HCT116 (cell line): ENCODE results near the gene MRM3. TPM values are rescaled to one million over a fixed set of nuclear protein-coding genes. Genes with fewer than 3 reads are reported as not detected.

Experiments used
- ATAC-seq: fragments of 200-7000 bp; cut with Tn5 transposase; 2 replicates; pipeline ENCODE4 v1.9.1; 2020; ENCODE audit warnings: mild to moderate bottlenecking, moderate library complexity
- BruUV-seq: library from RNA; stranded (reverse); fragments of 400-500 nt; replicated peaks from 2 replicates; lab custom pipeline; 2021; lab: Mats Ljungman, UMichigan
- CTCF ChIA-PET: fragments of 300-600 bp; sonication (Branson Sonifier 250); formaldehyde crosslinking; loops from one replicate; lab custom pipeline; 2021; ENCODE audit warnings: antibody characterized with exemption; lab: Charles Lee
- POLR2A ChIA-PET: fragments of 300-600, 350-600 bp; sonication (Branson Sonifier 250); formaldehyde crosslinking; loops from one replicate; lab custom pipeline; 2021; ENCODE audit warnings: antibody characterized with exemption; lab: Charles Lee
- RAD21 ChIA-PET, 2 experiments: fragments of 300-600 bp; sonication (Branson Sonifier 250); formaldehyde crosslinking; loops; one replicate each; lab custom pipeline; 2023; ENCODE audit warnings: low total read pairs in 2 of 2; ENCODE audit not compliant: uncharacterized antibody in 2 of 2, unreplicated experiment in 2 of 2, low non-redundant PET in 1 of 2; lab: Charles Lee
- DNase-seq: peaks from one replicate; pipeline ENCODE4 v3.0.0-alpha.2; 2010; ENCODE audit warnings: low read depth, low spot score
- H2AFZ ChIP-seq: fragments of 200-600 bp; shearing (Covaris generic), sonication (generic); 2 replicates; pipeline ENCODE4 v1.6.1; 2017; ENCODE audit warnings: low read depth, mixed run types, mixed read lengths, antibody characterized with exemption, low read length; ENCODE audit not compliant: poor library complexity, severe bottlenecking
- H3K27ac ChIP-seq: 2 replicates; pipeline ENCODE4 v1.5.1; 2012; ENCODE audit warnings: low read depth, low read length
- H3K27me3 ChIP-seq: fragments of 200-600 bp; sonication (generic); 2 replicates; pipeline ENCODE4 v1.6.1; 2016; ENCODE audit warnings: mixed run types, low read length, mixed read lengths; ENCODE audit not compliant: insufficient read depth
- H3K36me3 ChIP-seq, 2 experiments: fragments of 200-500 bp in 1 of 2; fragments of 200-600 bp in 1 of 2; sonication (Bioruptor generic) in 1 of 2; sonication (generic) in 1 of 2; 2 replicates each; pipeline versions ENCODE4 v1.5.1 to v1.6.1; 2014 to 2016; ENCODE audit warnings: low read length in 2 of 2, inconsistent platforms in 1 of 2, mixed read lengths in 1 of 2, mixed run types in 1 of 2; ENCODE audit not compliant: insufficient read depth in 2 of 2, control insufficient read depth in 1 of 2
- H3K4me1 ChIP-seq, 2 experiments: fragments of 200-600 bp in 1 of 2; sonication (generic) in 1 of 2; 2 replicates each; pipeline versions ENCODE4 v1.5.1 to v1.6.1; 2012 to 2017; ENCODE audit warnings: low read length in 2 of 2, inconsistent platforms in 1 of 2, mild to moderate bottlenecking in 1 of 2, mixed read lengths in 1 of 2, mixed run types in 1 of 2, moderate library complexity in 1 of 2; ENCODE audit not compliant: insufficient read depth in 2 of 2, control insufficient read depth in 1 of 2
- H3K4me2 ChIP-seq: fragments of 200-600 bp; sonication (generic); 2 replicates; pipeline ENCODE4 v1.6.1; 2017; ENCODE audit warnings: mixed run types, low read length, mixed read lengths
- H3K4me3 ChIP-seq, 2 experiments: fragments of 200-600 bp in 1 of 2; sonication (generic) in 1 of 2; replicated peaks in 1 of 2; 2 replicates each; pipeline ENCODE4 v1.5.1; 2011 to 2016; ENCODE audit warnings: low read length in 2 of 2, control low read depth in 1 of 2, low read depth in 1 of 2, mild to moderate bottlenecking in 1 of 2, mixed read lengths in 1 of 2, mixed run types in 1 of 2
- H3K79me2 ChIP-seq: fragments of 200-600 bp; sonication (generic); 2 replicates; pipeline ENCODE4 v1.6.1; 2017; ENCODE audit warnings: mild to moderate bottlenecking, mixed run types, low read length, moderate library complexity, mixed read lengths; ENCODE audit not compliant: insufficient read depth
- H3K9ac ChIP-seq: fragments of 200-600 bp; sonication (generic); 2 replicates; pipeline ENCODE4 v1.6.1; 2016; ENCODE audit warnings: low read length, mixed read lengths
- H3K9me2 ChIP-seq: fragments of 200-600 bp; sonication (generic), shearing (Covaris generic); 2 replicates; pipeline ENCODE4 v1.6.1; 2017; ENCODE audit warnings: mixed run types, mild to moderate bottlenecking, moderate library complexity; ENCODE audit not compliant: insufficient read depth
- H3K9me3 ChIP-seq, 2 experiments: fragments of 200-500 bp in 1 of 2; fragments of 200-600 bp in 1 of 2; sonication (Bioruptor generic) in 1 of 2; sonication (generic) in 1 of 2; 2 replicates each; pipeline ENCODE4 v1.6.1; 2014 to 2017; ENCODE audit warnings: low read length in 2 of 2, mixed read lengths in 2 of 2, inconsistent platforms in 1 of 2, low read depth in 1 of 2, mild to moderate bottlenecking in 1 of 2, mixed run types in 1 of 2, moderate library complexity in 1 of 2; ENCODE audit not compliant: control insufficient read depth in 1 of 2, insufficient read depth in 1 of 2
- H4K20me1 ChIP-seq: fragments of 200-600 bp; sonication (generic), shearing (Covaris generic); 2 replicates; pipeline ENCODE4 v1.6.1; 2017; ENCODE audit warnings: mixed run types, mild to moderate bottlenecking, moderate library complexity; ENCODE audit not compliant: insufficient read depth
- CBX3 ChIP-seq: IDR thresholded peaks from 2 replicates; pipeline ENCODE4 v1.6.1; 2012; ENCODE audit warnings: low read depth
- CEBPB ChIP-seq: IDR thresholded peaks from 2 replicates; pipeline ENCODE4 v1.6.1; 2012; ENCODE audit warnings: low read depth
- CTCF ChIP-seq, 3 experiments: fragments of 200-600 bp in 1 of 3; sonication (generic) in 1 of 3; IDR thresholded peaks in 2 of 3; conservative IDR thresholded peaks in 1 of 3; 2 replicates each; pipeline ENCODE4 v1.5.1; 2012 to 2017; ENCODE audit warnings: low read depth in 2 of 3, low read length in 2 of 3, antibody characterized with exemption in 1 of 3, borderline replicate concordance in 1 of 3, control low read depth in 1 of 3, mild to moderate bottlenecking in 1 of 3, mixed read lengths in 1 of 3, mixed run types in 1 of 3, moderate library complexity in 1 of 3; ENCODE audit not compliant: insufficient read depth in 1 of 3
- EZH2 ChIP-seq: fragments of 200-600 bp; sonication (generic); IDR thresholded peaks from 2 replicates; pipeline ENCODE4 v1.6.1; 2017; ENCODE audit warnings: antibody characterized with exemption, mixed run types
- JUND ChIP-seq: IDR thresholded peaks from 2 replicates; pipeline ENCODE4 v1.6.1; 2012
- RAD21 ChIP-seq: IDR thresholded peaks from 2 replicates; pipeline ENCODE4 v1.6.1; 2012; ENCODE audit warnings: low read depth, mild to moderate bottlenecking
- REST ChIP-seq: IDR thresholded peaks from 2 replicates; pipeline ENCODE4 v1.6.1; 2012; ENCODE audit warnings: low read depth
- SIN3A ChIP-seq: IDR thresholded peaks from 2 replicates; pipeline ENCODE4 v1.6.1; 2012; ENCODE audit warnings: low read depth
- SP1 ChIP-seq: IDR thresholded peaks from 2 replicates; pipeline ENCODE4 v1.6.1; 2012; ENCODE audit warnings: low read depth
- SRF ChIP-seq: IDR thresholded peaks from 2 replicates; pipeline ENCODE4 v1.6.1; 2012; ENCODE audit warnings: low read depth
- TCF7L2 ChIP-seq: IDR thresholded peaks from 2 replicates; pipeline ENCODE4 v1.7.0; 2011; ENCODE audit warnings: borderline replicate concordance, inconsistent platforms; ENCODE audit not compliant: insufficient read depth, insufficient read length; ENCODE audit errors: extremely low read depth
- YY1 ChIP-seq: IDR thresholded peaks from 2 replicates; pipeline ENCODE4 v1.6.1; 2011; ENCODE audit warnings: low read length, low read depth, moderate library complexity, mild to moderate bottlenecking; ENCODE audit not compliant: insufficient replicate concordance; ENCODE audit errors: extremely low read depth
- ZFX ChIP-seq: fragments of 450-650 bp; IDR thresholded peaks from 2 replicates; pipeline ENCODE4 v1.6.1; 2017
- intact Hi-C: fragments of 100-400 bp; cut with micrococcal nuclease; formaldehyde crosslinking; loops from 2 replicates; pipeline ENCODE4 v1.10.0; 2022
- total RNA-seq: library from RNA; stranded (reverse); gene quantifications from one replicate; pipeline ENCODE4 v1.2.1, GENCODE V29; 2021; ENCODE audit not compliant: unreplicated experiment

Gene MRM3
- total RNA-seq, 1 experiment from 2014 or later: 32.6 TPM

DNA sequence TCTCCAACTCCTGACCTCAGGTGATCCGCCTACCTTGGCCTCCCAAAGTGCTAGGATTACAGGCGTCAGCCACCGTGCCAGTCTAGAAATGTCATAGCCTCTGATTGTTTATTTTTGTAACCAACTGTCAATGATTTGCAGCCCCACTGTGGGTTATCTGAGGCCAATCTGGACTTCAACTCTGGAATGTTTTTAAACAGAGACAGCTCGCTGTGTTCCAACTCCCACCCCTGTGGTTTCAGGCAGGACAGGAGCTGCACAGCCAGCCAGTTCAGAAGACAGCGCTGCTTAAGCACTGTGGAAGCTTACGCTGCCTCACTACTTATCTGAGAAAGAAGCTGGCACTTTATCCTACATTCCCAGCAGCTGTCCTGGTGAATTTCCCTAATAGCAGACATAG is 19.5 kb downstream of the MRM3 start:
- TF ChIP-seq CEBPB: no peak
- TF ChIP-seq SP1: no peak
- TF ChIP-seq RAD21: no peak
- no peak for TF ChIP-seq CBX3
- TF ChIP-seq SIN3A: no peak
- no peak for TF ChIP-seq REST
- no peak for TF ChIP-seq YY1
- TF ChIP-seq CTCF (IDR thresholded peaks at IDR 0.05 in 2 of 3, conservative IDR thresholded peaks at IDR 0.05 in 1 of 3; ENCODE audit: borderline replicate concordance in 1 of 3, insufficient read depth in 1 of 3, low read depth in 2 of 3, low read length in 2 of 3): no peak
- no peak for TF ChIP-seq EZH2
- no peak for TF ChIP-seq ZFX
- TF ChIP-seq SRF: no peak
- TF ChIP-seq JUND: no peak
- no peak for TF ChIP-seq TCF7L2
- Histone ChIP-seq H3K9ac (no peak overlapping the region), H3K27me3 (no peaks in the 10 kb centered on the region), H3K4me3 (no peak overlapping the region), H3K79me2 (no peaks in the 10 kb centered on the region), H3K9me3 (no peaks in the 10 kb centered on the region), H3K4me2 (no peak overlapping the region), H3K27ac (no peak overlapping the region), H3K9me2 (no peaks in the 10 kb centered on the region), H2AFZ (no peak overlapping the region), H3K4me1 (no peaks in the 10 kb centered on the region), H3K36me3 (peaks cover 3 to 8% of the 10 kb centered on the region in 2 experiments; a peak in 2 of 4 replicates), H4K20me1 (no peaks in the 10 kb centered on the region)
- DNase-seq: no peak
- ChIA-PET CTCF (interaction anchor here (1.2 kb wide), 1 partner anchor 179 kb away, joined by 4 read pairs; no protein-coding TSS in a partner anchor), RAD21 (no interaction called here), POLR2A (no interaction called here)
- ATAC-seq: no peak
- intact Hi-C loops: no loop called here
- no TSS peak for BruUV-seq
